H9 (cell line): ENCODE data around the gene ACACB. TPM values are rescaled to one million over a fixed set of nuclear protein-coding genes. Genes with fewer than 3 reads are reported as not detected.
A peak's percentile ranks its signal among the peaks of the same experiment; 100 is the strongest.

Experiments used
- DNase-seq: peaks from one replicate; pipeline ENCODE4 v3.0.0-alpha.2; 2017
- H2AFZ ChIP-seq: one replicate; pipeline ENCODE4 v1.6.1; 2013; ENCODE audit warnings: mild to moderate bottlenecking, low read length, control low read depth, moderate library complexity
- H2AK5ac ChIP-seq: 2 replicates; pipeline ENCODE4 v1.6.1; 2013; ENCODE audit warnings: low read length, control low read depth, mixed read lengths; ENCODE audit not compliant: insufficient read length
- H2BK120ac ChIP-seq: one replicate; pipeline ENCODE4 v1.6.1; 2013; ENCODE audit warnings: low read depth, mild to moderate bottlenecking, low read length, control low read depth, inconsistent platforms; ENCODE audit not compliant: poor library complexity, severe bottlenecking
- H2BK12ac ChIP-seq: 2 replicates; pipeline ENCODE4 v1.6.1; 2013; ENCODE audit warnings: low read length, control low read depth, mixed read lengths, low read depth; ENCODE audit not compliant: insufficient read length
- H2BK15ac ChIP-seq: 2 replicates; pipeline ENCODE4 v1.6.1; 2013; ENCODE audit warnings: low read depth, low read length, control low read depth
- H2BK20ac ChIP-seq: one replicate; pipeline ENCODE4 v1.6.1; 2013; ENCODE audit warnings: low read depth, mild to moderate bottlenecking, low read length, control low read depth, inconsistent platforms; ENCODE audit not compliant: poor library complexity, severe bottlenecking
- H2BK5ac ChIP-seq: 2 replicates; pipeline ENCODE4 v1.6.1; 2013; ENCODE audit warnings: low read length, control low read depth, mixed read lengths; ENCODE audit not compliant: insufficient read length
- H3K14ac ChIP-seq: 2 replicates; pipeline ENCODE4 v1.6.1; 2013; ENCODE audit warnings: low read length, control low read depth; ENCODE audit not compliant: insufficient read depth
- H3K18ac ChIP-seq: 2 replicates; pipeline ENCODE4 v1.6.1; 2013; ENCODE audit warnings: low read depth, mild to moderate bottlenecking, mixed read lengths, low read length, control low read depth; ENCODE audit not compliant: insufficient read length
- H3K23ac ChIP-seq: 2 replicates; pipeline ENCODE4 v1.6.1; 2013; ENCODE audit warnings: low read length, control low read depth, mixed read lengths, low read depth; ENCODE audit not compliant: insufficient read length
- H3K23me2 ChIP-seq: 2 replicates; pipeline ENCODE4 v1.6.1; 2013; ENCODE audit warnings: low read depth, mild to moderate bottlenecking, mixed read lengths, low read length, control low read depth; ENCODE audit not compliant: insufficient read length, poor library complexity, severe bottlenecking
- H3K27ac ChIP-seq: 2 replicates; pipeline ENCODE4 v1.5.1; 2013; ENCODE audit warnings: low read length, control low read depth, mixed read lengths, low read depth; ENCODE audit not compliant: insufficient read length
- H3K27me3 ChIP-seq: 2 replicates; pipeline ENCODE4 v1.6.1; 2013; ENCODE audit warnings: low read length, control low read depth, inconsistent platforms; ENCODE audit not compliant: insufficient read depth
- H3K4ac ChIP-seq: 2 replicates; pipeline ENCODE4 v1.6.1; 2013; ENCODE audit warnings: low read depth, mild to moderate bottlenecking, control low read depth, inconsistent platforms, low read length, moderate library complexity
- H3K4me1 ChIP-seq: 2 replicates; pipeline ENCODE4 v1.6.1; 2013; ENCODE audit warnings: low read length, control low read depth, inconsistent platforms; ENCODE audit not compliant: insufficient read depth
- H3K4me2 ChIP-seq: 2 replicates; pipeline ENCODE4 v1.6.1; 2013; ENCODE audit warnings: low read length, control low read depth, mixed read lengths; ENCODE audit not compliant: insufficient read length, insufficient read depth
- H3K56ac ChIP-seq: 2 replicates; pipeline ENCODE4 v1.6.1; 2013; ENCODE audit warnings: low read depth, mild to moderate bottlenecking, mixed read lengths, low read length, control low read depth; ENCODE audit not compliant: insufficient read length
- H3K79me1 ChIP-seq: 2 replicates; pipeline ENCODE4 v1.6.1; 2013; ENCODE audit warnings: low read depth, mild to moderate bottlenecking, moderate library complexity, low read length, control low read depth, inconsistent platforms; ENCODE audit not compliant: insufficient read depth, poor library complexity, severe bottlenecking
- H3K79me2 ChIP-seq: 2 replicates; pipeline ENCODE4 v1.6.1; 2013; ENCODE audit warnings: low read length, control low read depth, inconsistent platforms; ENCODE audit not compliant: insufficient read depth
- H3K9ac ChIP-seq: 2 replicates; pipeline ENCODE4 v1.6.1; 2013; ENCODE audit warnings: low read length, control low read depth, mixed read lengths; ENCODE audit not compliant: insufficient read length; ENCODE audit errors: extremely low read depth
- H3K9me3 ChIP-seq: one replicate; pipeline ENCODE4 v1.6.1; 2013; ENCODE audit warnings: low read depth, low read length, inconsistent platforms; ENCODE audit not compliant: control insufficient read depth
- H3T11ph ChIP-seq: one replicate; pipeline ENCODE4 v1.6.1; 2013; ENCODE audit warnings: mild to moderate bottlenecking, low read length, control low read depth, inconsistent platforms
- H4K20me1 ChIP-seq: one replicate; pipeline ENCODE4 v1.6.1; 2013; ENCODE audit not compliant: control insufficient read depth, insufficient read length, insufficient read depth
- H4K5ac ChIP-seq: 2 replicates; pipeline ENCODE4 v1.6.1; 2013; ENCODE audit warnings: low read depth, mild to moderate bottlenecking, mixed read lengths, low read length, control low read depth; ENCODE audit not compliant: insufficient read length
- H4K8ac ChIP-seq: replicated peaks from 2 replicates; pipeline ENCODE4 v1.6.1; 2013; ENCODE audit warnings: low read length, control low read depth, mixed read lengths, low read depth; ENCODE audit not compliant: insufficient read length
- H4K91ac ChIP-seq: 2 replicates; pipeline ENCODE4 v1.6.1; 2013; ENCODE audit warnings: low read depth, mild to moderate bottlenecking, moderate library complexity, mixed read lengths, low read length, control low read depth; ENCODE audit not compliant: insufficient read length
- H3K27ac Mint-ChIP-seq, 3 experiments: 2 replicates in 2 of 3; 3 replicates in 1 of 3; pipeline ENCODE4 v1.8.0; 2020 to 2021; ENCODE audit warnings: mixed read lengths in 3 of 3, mild to moderate bottlenecking in 1 of 3, moderate library complexity in 1 of 3
- H3K27me3 Mint-ChIP-seq: 2 replicates; pipeline ENCODE4 v1.8.0; 2021; ENCODE audit warnings: low read depth, mild to moderate bottlenecking, moderate library complexity, mixed read lengths
- H3K36me3 Mint-ChIP-seq, 3 experiments: 2 replicates in 2 of 3; 3 replicates in 1 of 3; pipeline ENCODE4 v1.8.0; 2020 to 2021; ENCODE audit warnings: low read depth in 3 of 3, mixed read lengths in 3 of 3; ENCODE audit not compliant: insufficient read depth in 1 of 3
- H3K4me1 Mint-ChIP-seq, 2 experiments: 2 replicates each; pipeline ENCODE4 v1.8.0; 2020; ENCODE audit warnings: mixed read lengths in 2 of 2
- H3K4me3 Mint-ChIP-seq, 2 experiments: 2 replicates in 1 of 2; 3 replicates in 1 of 2; pipeline ENCODE4 v1.8.0; 2020 to 2021; ENCODE audit warnings: mild to moderate bottlenecking in 2 of 2, mixed read lengths in 2 of 2, moderate library complexity in 1 of 2
- H3K9me3 Mint-ChIP-seq, 2 experiments: 2 replicates in 1 of 2; 3 replicates in 1 of 2; pipeline ENCODE4 v1.8.0; 2020; ENCODE audit warnings: mild to moderate bottlenecking in 2 of 2, mixed read lengths in 2 of 2, moderate library complexity in 1 of 2
- WGBS: extraction: QIAGEN DNeasy Blood & Tissue Kit; methylation state at CpG from one replicate; pipeline ENCODE4 v1.1.7; 2013; ENCODE audit warnings: missing lambda C conversion rate, low lambda C conversion rate, mixed read lengths; ENCODE audit not compliant: insufficient read length; ENCODE audit errors: extremely low coverage; 5-methylcytosine and 5-hydroxymethylcytosine counted together
- total RNA-seq: library from RNA; stranded (reverse); gene quantifications from 2 replicates; pipeline ENCODE4 v1.2.1, GENCODE V29; 2021
- TF ChIP-seq, protein P1 (sequence below): fragments of 200-600 bp; sonication (generic); conservative IDR thresholded peaks from 3 replicates; pipeline ENCODE4 v1.8.0; 2021; ENCODE audit warnings: antibody characterized with exemption, mild to moderate bottlenecking

Gene ACACB
- total RNA-seq, 1 experiment from 2014 or later = 14.2 TPM

GRCh38 chr12:109273354-109273753, 157.0 kb downstream of the ACACB start:
- no peak overlapping the region for H3K4ac ChIP-seq
- H3K18ac ChIP-seq = no peak overlapping the region
- no peaks in the 10 kb centered on the region for H3K79me1 ChIP-seq
- H4K20me1 ChIP-seq = no peaks in the 10 kb centered on the region
- H3K27me3 Mint-ChIP-seq = peaks cover 12% of the 10 kb centered on the region
- no peak overlapping the region for H3K27ac ChIP-seq
- no peaks in the 10 kb centered on the region for H3K79me2 ChIP-seq
- no peak overlapping the region for H3K27ac Mint-ChIP-seq
- peak; percentile 85 for DNase-seq
- no peak overlapping the region for H3K14ac ChIP-seq
- H3K4me2 ChIP-seq = peak overlapping the region; percentile 34
- H3K4me1 Mint-ChIP-seq = peaks cover 14 to 16% of the 10 kb centered on the region in 2 experiments
- no peaks in the 10 kb centered on the region for H3K27me3 ChIP-seq
- H3T11ph ChIP-seq = no peak overlapping the region
- no peaks in the 10 kb centered on the region; the same call in 1 of the 2 replicates for H3K4me1 ChIP-seq
- no peak overlapping the region for H2BK12ac ChIP-seq
- H2BK15ac ChIP-seq = no peak overlapping the region
- TF ChIP-seq, protein P1, sequence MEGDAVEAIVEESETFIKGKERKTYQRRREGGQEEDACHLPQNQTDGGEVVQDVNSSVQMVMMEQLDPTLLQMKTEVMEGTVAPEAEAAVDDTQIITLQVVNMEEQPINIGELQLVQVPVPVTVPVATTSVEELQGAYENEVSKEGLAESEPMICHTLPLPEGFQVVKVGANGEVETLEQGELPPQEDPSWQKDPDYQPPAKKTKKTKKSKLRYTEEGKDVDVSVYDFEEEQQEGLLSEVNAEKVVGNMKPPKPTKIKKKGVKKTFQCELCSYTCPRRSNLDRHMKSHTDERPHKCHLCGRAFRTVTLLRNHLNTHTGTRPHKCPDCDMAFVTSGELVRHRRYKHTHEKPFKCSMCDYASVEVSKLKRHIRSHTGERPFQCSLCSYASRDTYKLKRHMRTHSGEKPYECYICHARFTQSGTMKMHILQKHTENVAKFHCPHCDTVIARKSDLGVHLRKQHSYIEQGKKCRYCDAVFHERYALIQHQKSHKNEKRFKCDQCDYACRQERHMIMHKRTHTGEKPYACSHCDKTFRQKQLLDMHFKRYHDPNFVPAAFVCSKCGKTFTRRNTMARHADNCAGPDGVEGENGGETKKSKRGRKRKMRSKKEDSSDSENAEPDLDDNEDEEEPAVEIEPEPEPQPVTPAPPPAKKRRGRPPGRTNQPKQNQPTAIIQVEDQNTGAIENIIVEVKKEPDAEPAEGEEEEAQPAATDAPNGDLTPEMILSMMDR = peak; percentile 26; the same call in 2 of the 3 replicates
- no peak overlapping the region for H2BK120ac ChIP-seq
- H4K91ac ChIP-seq = no peak overlapping the region
- WGBS = no CpG with 5 or more reads among the region's 16 CpGs
- H2BK20ac ChIP-seq = no peak overlapping the region
- H3K23ac ChIP-seq = no peak overlapping the region
- peak overlapping the region in 1 of 2 experiments; percentile 31; a peak in 3 of 5 replicates for H3K4me3 Mint-ChIP-seq
- H3K9me3 ChIP-seq = no peaks in the 10 kb centered on the region
- H2AFZ ChIP-seq = no peak overlapping the region
- H4K5ac ChIP-seq = no peak overlapping the region
- peaks cover 3% of the 10 kb centered on the region for H3K23me2 ChIP-seq
- no peak overlapping the region for H2BK5ac ChIP-seq
- no peak overlapping the region for H3K9ac ChIP-seq
- no peak overlapping the region for H2AK5ac ChIP-seq
- H3K9me3 Mint-ChIP-seq = peaks cover 4 to 6% of the 10 kb centered on the region in 2 experiments; a peak in 3 of 5 replicates
- no peak overlapping the region for H4K8ac ChIP-seq
- H3K36me3 Mint-ChIP-seq = peaks cover 0 to 7% (median 3%) of the 10 kb centered on the region in 3 experiments; a peak in 5 of 7 replicates
- H3K56ac ChIP-seq = no peak overlapping the region
